Stimulated activated CD8-positive, alpha-beta memory T cell treated with anti-CD3 and anti-CD28 coated beads, Interleukin-7, amount 100 ng/mL, for 1 hour (primary cell): ENCODE results near the gene HECTD4.

Source experiments
- DNase-seq, 2 donors: peaks; one replicate each; pipeline ENCODE4 v3.0.0-alpha.2; 2020; ENCODE audit warnings: low read depth in 2 of 2

Gene HECTD4

GRCh38 chr12:112208301-112208910 is 173.8 kb downstream of the HECTD4 start:
- DNase-seq, result no peak

DNA sequence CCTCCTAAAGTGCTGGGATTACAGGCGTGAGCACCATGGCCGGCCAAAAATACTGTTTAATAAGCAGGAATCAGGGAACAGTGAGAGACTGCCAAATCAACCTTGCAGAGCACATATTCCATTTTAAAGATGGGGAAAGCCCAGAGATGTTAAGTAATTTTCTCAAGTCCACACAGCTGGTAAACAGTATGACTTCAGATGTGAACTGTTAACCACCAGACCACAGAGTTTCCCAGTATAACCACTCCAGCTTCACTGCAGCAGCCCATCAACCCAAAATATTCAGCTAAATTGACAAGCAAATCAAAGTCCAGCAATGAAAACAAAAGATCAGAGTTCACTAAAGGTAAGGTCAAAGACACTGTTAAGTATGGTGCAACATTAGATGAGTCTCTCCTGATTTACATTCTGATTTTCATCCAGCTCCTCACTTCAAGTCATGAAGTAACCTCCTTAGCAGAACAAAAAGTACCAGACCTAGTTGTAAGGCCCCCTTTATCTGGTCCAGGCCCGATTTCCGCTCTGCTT is 174.8 kb downstream of the HECTD4 start:
- no peak for DNase-seq

- no peak for DNase-seq
Measured at GRCh38 chr12:112206944-112207343, 175.3 kb downstream of the HECTD4 start.

DNA sequence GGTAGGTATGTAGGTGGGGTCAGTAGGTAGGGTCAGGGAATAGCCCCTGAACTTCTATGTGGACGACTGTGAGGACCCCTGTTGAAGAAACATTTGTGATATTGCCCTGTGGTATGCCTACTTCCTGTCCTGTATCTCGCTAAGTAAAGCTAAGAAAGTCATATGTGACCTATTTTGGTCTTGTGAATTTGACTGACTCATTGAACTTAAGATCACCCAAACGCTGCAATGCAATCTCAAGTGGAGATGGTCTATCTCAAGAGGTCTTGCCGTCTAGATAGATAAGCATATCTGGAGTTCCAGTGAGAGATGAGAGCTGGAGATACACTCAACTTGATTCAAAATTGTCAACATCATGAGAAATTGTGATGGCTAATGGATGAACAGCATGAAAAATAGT is 183.1 kb downstream of the HECTD4 start:
- DNase-seq, result no peak

DNA sequence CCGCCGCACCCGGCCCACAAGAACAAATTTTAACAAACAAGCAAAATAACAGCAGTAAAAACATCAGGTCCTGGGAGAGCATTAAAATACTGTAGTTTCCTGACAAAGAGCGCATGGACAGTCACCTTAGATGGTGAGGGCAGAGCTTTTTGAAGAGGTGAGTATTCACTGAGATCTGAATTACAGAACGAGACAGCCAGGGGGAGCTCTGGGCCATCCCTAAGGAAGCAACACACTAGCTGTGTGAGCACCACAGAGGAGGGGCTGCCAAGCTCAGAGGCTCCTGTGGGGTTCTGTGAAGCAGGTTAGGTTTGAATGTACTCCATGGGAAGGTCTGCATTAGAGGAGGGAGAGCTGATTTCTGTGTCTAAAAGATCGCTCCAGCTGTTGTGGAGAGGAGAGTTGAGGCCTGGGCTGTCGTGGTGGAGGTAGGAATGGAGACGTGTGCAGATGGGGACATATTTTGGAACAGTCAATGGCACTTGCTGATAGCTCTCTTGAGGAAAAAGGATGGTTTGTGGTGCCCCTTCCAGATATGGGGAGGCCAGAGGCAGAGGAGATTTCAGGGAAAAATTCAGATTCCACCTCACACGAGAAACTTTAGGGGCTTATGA is 184.0 kb downstream of the HECTD4 start:
- peak in 1 of 2 donors; percentile 2 for DNase-seq

DNA sequence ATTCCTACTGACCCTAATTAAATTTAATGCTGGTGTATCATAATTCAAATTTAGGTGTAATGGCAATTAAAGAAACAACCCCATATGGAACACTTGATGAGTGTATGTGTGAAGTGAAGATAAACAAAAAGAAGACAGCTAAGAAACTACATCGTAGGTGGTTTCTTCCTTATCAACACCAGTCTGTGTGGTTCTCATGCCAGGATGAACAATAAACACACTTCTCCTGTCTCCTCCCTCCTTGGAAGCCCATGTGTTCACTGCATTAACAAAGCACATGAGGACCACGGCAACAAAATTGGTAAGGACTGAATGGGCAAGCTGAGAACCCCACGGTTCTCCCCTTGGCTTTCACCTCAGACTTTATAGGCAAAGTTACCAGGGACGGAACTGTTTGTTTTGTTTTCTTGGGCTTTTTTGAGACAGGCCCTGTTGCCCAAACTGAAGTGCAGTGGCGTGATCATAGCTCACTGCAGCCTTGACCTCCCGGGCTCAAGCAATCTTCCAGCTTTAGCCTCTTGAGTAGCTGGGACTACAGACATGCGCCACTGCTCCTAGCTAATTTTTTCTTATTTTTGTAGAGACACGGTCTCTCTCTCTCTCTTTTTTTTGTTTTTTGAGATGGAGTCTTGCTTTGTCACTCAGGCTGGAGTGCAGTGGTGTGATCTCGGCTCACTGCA is 185.9 kb downstream of the HECTD4 start:
- DNase-seq, result no peak

DNA sequence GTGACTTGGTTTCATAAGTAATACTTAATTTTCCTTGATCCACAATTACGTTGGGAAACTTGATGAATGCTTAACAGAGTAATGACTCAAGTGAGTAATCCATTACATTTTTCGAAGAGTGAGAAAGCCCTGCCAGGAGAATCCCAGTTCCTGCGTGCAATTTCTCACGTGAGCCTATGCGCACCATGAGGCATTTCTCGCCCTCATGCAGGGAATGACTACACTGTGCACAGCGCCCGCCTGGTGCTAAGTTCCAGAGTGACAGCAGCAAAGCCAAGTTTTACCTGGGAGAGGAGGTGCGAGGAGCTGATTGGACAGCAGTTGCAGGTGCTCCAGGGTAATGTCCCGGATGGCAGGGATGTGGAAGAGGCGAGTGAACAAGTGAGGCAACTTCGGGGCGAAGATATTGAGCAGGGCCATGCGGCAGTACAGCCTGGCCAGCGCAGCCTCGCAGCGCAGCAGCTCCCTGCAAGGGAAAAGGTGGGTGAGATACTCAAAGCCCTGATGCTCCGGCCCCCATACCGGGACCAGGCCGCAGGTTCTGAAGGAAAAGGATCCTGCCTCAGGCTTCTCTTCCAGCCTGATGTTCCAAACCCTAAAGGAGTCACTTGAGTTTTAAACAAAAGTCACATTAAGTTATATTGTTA is 187.5 kb downstream of the HECTD4 start:
- no peak for DNase-seq

GRCh38 chr12:112192475-112192874 is 189.8 kb downstream of the HECTD4 start:
- no peak for DNase-seq

DNA sequence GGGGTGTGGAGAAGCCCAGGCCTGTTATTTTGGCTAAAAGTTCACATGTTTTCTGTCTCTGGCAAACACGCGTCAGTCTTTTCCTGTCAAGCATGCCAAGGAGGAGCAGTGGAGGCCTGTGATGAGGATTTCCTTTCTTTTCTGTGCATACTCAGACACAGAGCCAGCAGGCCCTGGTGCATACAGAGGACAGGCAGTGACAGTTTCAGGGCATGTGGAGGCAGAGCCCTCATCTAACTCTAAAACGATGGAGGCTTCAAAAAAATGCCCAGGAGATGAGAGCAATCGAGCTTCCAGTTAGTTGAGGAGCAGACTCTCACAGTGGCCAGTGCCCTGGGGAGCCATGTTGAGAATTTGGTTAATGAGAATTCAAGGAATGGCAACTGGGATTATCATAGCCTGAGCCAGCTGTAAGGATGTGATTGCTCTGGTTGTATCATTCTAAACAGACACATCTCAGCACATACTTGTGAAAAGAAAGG is 190.3 kb downstream of the HECTD4 start:
- DNase-seq, result no peak

- no peak for DNase-seq
Measured at GRCh38 chr12:112191201-112191600, 191.0 kb downstream of the HECTD4 start.

DNA sequence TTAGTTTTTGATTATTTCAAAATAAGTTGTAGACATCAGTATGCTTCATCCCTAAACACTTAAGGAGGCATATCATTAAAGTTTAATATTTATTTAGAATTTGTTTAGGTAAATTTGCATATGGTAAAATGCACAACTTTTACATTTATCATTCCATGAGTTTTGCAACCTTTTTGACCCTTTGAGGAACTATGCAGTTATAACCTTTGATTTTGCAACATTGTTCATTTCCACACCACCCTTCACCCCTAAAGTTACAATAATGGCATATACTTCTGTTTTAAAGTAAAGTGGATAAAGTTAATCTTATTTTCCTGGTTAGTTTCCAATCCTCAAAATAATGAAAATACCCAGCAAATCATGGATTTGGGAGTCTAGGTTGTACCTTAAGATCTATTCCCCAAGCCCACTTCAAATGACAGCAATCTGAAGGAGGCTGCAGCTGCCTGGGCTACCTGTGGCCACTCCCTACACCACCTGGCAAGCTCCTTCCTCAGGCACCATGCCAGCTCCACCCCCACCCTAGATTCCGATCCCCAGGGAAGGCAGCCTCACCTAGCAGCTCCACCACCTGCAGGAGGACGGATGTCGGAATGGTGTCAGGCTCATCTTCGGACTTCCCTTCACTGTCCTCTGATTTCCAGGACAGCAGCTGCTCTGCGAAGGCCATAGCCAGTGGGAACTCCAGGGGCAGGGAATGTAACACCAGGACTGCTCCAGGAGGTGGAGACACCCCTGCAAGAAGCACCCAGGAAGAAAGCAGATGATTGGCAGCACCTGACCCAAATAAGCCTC is 191.8 kb downstream of the HECTD4 start:
- DNase-seq, result no peak

GRCh38 chr12:112188130-112188830 is 194.0 kb downstream of the HECTD4 start:
- no peak for DNase-seq

DNA sequence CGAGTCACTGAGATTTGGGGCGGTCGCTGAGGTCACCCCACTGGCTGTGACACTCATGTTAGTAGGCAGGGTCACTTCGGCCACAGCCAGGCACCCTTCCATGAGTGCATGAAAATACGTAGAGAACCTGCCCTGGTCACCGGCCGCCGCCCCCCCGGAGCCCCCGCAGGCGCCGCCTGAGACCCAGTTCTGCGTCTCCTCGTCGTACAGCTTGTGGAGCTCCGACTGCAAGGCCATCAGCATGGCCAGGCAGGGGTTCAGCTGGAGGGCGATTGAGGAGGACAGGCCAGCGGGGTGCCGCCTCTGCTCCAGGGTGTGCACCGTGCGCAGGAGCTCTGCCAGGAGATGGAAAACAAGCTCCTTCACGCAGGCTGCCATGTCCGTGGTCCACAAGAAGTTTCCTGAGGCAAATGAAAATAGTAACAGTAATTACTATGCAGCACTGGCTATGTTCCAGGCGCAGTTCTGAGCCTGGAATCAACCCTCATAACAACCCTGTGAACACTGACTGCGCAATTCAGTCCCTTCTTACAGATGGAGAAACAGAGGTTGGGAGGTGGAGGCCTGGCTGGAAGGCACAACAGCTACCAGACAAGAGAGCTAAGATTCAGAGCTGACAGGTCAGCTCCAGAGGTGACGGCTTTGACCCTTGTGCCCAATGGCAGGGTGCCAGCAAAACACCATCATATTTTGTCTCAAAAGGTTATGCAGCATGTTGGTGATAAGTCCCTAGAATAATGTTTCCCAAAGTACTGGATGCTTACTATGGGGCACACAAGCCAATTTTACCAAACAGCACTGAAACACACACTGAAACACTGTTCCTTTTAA is 196.9 kb downstream of the HECTD4 start:
- DNase-seq, result no peak

GRCh38 chr12:112184056-112184887 is 198.0 kb downstream of the HECTD4 start:
- DNase-seq, result no peak

DNA sequence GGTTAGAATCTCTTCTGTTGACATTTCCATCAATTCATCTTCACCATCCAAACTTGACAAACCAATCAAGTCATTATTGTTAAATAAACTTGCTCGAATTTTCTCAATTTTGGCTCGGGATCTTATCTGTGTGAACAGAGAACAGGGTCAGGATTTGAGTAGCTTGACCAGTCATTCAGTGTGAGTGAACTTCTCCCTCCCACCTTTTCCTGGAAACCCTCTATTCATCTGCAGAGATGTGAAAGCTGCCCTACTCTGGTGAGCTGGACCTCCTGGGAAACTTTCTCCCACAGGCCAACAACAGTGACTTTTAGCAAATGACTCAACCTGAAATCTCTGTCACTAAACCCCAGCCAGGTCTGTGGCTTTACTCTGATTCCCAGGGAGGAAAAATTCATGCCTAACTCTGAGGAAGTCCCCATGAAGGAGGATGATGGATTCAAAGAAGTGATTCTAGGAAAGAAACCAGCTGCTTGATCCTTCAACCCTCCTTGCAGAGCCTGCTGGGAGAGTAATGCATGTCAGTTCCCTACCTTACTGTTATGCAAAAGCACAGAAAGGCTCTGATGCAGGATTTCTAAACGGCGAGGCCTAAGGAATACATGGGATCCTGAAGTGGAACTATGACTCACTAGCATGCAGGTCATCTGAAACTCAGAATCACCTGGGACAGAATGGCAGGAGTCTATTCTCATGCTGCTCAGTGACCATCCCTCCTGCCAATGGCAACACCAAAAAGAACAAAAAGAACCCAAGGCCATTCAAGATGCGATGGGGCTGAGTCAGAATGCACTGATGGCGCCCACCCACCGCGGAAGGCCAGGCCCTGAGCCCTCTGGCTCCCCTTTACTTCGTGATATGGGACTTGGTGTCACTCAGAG is 198.8 kb downstream of the HECTD4 start:
- no peak for DNase-seq

DNA sequence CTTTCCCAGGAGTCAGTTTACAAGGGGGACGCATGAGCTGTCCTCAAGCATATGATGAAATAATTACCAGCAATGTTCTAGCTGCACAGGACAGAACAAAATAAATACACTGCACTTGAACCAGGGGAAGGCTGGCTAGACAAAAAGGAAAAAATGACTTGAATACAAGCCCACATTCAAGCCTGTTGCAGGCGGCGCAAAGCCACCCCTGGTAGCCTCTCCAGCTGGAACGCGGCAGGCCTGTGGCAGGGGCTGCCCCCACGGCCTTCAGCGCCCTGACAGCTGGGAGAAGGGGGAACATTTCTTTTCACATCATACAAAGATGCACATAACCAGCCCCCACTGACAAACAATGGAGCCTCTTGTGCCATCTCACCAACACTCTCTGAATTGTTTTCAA is 199.7 kb downstream of the HECTD4 start:
- no peak for DNase-seq

- DNase-seq, result no peak
Measured at GRCh38 chr12:112180422-112180821, 201.8 kb downstream of the HECTD4 start.

DNA sequence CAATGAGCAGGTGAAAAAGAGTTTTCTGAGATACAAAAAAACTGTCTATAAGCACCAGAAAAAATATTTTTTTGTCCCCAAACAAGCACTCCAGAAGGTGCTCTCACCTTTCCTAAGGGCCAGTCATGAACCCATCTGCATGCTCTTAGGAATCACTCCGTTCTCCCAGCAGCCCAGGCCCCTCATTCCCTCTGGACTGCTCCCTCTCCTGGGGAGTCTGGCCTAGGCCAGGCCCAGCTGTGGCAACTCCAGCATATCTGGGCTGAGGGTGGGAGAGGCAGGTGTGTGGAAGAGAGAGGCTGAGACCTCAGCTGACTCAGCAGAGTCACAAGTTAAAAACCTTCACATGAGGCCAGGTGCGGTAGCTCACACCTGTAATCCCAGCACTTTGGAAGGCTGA is 202.3 kb downstream of the HECTD4 start:
- no peak for DNase-seq
